AG04449 (cell line): ENCODE results near the gene FNBP1.
A peak's percentile ranks its signal among the peaks of the same experiment; 100 is the strongest.

Experiments
- CTCF ChIA-PET: fragments of 350-600 bp; formaldehyde crosslinking; extraction: SDS; loops from one replicate; lab custom pipeline; 2021; ENCODE audit warnings: antibody characterized with exemption; lab: Yijun Ruan, JAX
- POLR2A ChIA-PET: fragments of 400-600, 350-600 bp; formaldehyde crosslinking; extraction: SDS; loops from one replicate; lab custom pipeline; 2020; ENCODE audit warnings: antibody characterized with exemption, inconsistent platforms; lab: Yijun Ruan, JAX
- DNase-seq: peaks from one replicate; pipeline ENCODE4 v3.0.0-alpha.2; 2010; ENCODE audit warnings: low read depth, low spot score
- H3K4me3 ChIP-seq: 2 replicates; pipeline ENCODE4 v1.5.1; 2011; ENCODE audit warnings: low read depth, mild to moderate bottlenecking, control low read depth, low read length
- TF ChIP-seq, protein P1 (sequence below): IDR thresholded peaks from one replicate; pipeline ENCODE4 v1.5.1; 2011; ENCODE audit warnings: mild to moderate bottlenecking, moderate library complexity, low read length, control low read depth, inconsistent platforms; ENCODE audit not compliant: insufficient read depth; ENCODE audit errors: missing control alignments

The FNBP1 gene

DNA sequence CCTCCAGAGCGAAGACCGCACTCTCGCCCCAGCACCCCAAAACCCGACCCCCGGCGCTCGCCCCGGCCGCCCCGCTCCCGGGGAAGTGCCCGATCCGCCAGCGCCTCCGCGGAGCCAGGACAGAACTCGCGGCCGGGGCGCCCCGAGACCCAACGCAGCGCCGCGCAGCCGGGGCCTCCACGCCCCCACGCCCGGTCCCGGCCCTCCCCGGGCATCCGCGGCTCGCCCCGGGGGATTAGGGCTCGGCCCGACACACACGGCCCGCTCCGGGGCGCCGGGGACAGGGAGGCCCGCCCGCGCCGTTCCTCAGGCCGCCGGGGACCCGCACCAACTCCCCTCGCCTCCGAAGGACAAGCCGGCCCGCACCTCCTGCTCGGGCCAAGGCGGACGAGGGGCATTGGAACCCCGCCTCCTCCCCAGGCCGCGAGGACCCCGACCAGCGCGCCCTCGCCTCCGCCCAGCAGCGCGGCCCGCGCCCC, 544 bp downstream of the FNBP1 start:
- TF ChIP-seq, protein P1, sequence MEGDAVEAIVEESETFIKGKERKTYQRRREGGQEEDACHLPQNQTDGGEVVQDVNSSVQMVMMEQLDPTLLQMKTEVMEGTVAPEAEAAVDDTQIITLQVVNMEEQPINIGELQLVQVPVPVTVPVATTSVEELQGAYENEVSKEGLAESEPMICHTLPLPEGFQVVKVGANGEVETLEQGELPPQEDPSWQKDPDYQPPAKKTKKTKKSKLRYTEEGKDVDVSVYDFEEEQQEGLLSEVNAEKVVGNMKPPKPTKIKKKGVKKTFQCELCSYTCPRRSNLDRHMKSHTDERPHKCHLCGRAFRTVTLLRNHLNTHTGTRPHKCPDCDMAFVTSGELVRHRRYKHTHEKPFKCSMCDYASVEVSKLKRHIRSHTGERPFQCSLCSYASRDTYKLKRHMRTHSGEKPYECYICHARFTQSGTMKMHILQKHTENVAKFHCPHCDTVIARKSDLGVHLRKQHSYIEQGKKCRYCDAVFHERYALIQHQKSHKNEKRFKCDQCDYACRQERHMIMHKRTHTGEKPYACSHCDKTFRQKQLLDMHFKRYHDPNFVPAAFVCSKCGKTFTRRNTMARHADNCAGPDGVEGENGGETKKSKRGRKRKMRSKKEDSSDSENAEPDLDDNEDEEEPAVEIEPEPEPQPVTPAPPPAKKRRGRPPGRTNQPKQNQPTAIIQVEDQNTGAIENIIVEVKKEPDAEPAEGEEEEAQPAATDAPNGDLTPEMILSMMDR = no peak
- peak overlapping the region; percentile 77 for H3K4me3 ChIP-seq
- DNase-seq = no peak
- ChIA-PET POLR2A (interaction anchor here (0.5 to 2.0 kb wide), 5 partner anchors 8 to 157 kb away, joined by 3 to 9 read pairs (median 3); no protein-coding TSS in a partner anchor), CTCF (interaction anchor here (0.6 to 4.9 kb wide), 6 partner anchors 10 to 156 kb away, joined by 3 to 44 read pairs (median 3); partner anchors contain the start of gene GPR107)

DNA sequence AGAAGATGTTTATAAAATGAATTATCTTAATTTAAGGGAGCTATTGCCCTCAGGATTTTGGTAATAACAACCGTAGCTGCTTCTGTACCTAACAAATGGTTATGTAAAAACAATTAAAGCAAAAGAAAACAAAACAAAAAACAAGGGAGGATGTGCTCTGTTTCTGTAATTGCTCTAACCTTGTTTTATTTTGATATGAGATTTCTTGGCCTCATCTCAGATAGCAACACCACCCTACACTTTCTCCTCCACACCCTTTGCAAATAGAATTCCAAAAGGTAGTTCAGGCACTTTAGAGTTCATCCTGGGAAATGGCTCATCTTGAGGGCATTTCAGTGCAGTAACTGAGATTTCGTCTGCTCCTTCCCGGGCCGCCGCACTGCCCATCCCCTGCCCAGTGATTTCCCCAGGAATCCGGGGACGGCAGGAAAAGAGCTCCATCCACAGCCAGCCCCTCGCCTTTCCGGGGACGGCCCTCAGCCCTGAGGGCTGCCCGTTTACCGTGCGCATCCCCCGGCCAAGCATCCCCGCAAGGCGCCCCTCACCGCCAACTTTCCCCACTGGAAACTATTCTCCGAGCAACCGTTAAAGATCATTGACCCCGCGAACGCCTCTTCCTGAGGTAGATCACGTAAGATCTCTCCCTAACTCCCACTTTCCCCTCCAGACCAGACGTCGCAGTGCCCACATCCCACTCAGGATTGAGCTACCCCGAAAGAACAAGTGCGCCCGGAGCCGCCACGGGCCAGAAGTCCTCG, 1.2 kb downstream of the FNBP1 start:
- TF ChIP-seq, protein P1 = no peak
- peak overlapping the region; percentile 77 for H3K4me3 ChIP-seq
- ChIA-PET POLR2A (interaction anchor here (0.5 to 2.0 kb wide), 4 partner anchors 50 to 157 kb away, joined by 3 to 9 read pairs (median 4); no protein-coding TSS in a partner anchor), CTCF (interaction anchor here (0.9 to 4.9 kb wide), 5 partner anchors 9 to 155 kb away, joined by 3 to 44 read pairs (median 3); partner anchors contain the start of gene GPR107)
- DNase-seq = no peak

DNA sequence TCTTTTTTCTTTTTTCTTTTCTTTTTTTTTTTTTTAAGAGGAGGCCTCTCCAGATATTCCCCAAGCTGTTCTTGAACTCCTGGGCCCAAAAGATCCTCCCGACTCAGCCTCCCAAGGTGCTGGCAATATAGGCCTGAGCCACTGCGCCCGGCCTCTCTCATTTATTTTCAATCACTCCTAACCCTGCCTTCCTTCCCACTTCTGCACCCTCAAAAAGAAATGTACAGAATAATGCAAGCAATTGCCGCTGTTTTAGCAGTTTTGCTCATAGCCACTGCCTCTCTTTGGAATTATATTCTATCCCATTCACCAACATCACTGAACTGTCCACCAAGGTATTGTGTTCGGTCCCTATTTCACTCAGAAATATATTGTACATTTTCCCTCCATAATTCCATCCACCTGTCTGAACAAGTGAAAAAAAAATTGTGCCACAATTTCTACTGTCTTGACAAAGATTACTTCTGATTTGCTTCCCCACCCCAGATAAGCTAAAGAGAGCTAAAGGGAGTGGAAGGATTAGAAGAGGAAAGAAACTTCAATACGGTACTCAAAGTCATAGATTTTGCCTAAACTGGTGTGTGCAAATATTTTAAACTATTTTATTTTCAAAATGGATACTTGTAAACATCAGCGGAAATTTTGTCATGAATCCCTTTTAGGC, 1.9 kb downstream of the FNBP1 start:
- CTCF ChIA-PET = interaction anchor here (1.4 to 4.9 kb wide), 3 partner anchors 9 to 154 kb away, joined by 3 to 44 read pairs (median 3); no protein-coding TSS in a partner anchor
- TF ChIP-seq, protein P1 = no peak

DNA sequence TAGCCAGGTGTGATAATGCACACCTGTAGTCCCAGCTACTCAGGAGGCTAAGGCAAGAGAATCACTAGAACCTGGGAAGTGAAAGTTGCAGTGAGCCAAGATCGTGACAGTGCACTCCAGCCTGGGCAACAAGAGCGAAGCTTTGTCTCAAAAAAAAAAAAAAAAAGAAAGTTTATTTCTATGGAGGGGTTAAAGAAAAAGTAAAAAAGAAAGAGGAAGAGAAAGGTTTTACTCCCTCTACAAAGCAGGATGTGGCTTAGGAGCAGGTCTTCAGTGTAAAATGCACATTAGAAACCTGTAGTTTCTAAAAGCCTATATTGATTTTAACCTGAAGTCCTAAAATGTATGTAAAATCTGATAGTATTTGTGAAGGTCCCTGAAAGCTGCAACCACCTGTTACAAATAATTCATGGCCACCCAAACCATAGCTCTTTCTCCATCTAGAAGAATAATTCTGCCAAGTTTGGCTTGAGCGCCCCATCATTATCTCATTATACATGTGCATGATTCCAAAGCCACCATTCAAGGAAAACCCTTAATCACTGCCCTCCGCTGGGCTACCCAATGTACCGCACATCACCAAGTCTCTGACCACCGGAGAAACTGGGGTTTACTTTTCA, 3.4 kb downstream of the FNBP1 start:
- DNase-seq = no peak
- no peak overlapping the region for H3K4me3 ChIP-seq
- ChIA-PET CTCF (interaction anchor here (1.0 to 4.9 kb wide), 3 partner anchors 14 to 153 kb away, joined by 3 to 44 read pairs (median 4); no protein-coding TSS in a partner anchor), POLR2A (no interaction called here)
- TF ChIP-seq, protein P1 = peak; percentile 4

More for the DNA sequence above, 1.9 kb downstream of the FNBP1 start:
- no peak for DNase-seq
- peak overlapping the region; percentile 77 for H3K4me3 ChIP-seq
- POLR2A ChIA-PET = interaction anchor here (0.9 to 2.0 kb wide), 2 partner anchors 49 to 156 kb away, joined by 4 to 9 read pairs; no protein-coding TSS in a partner anchor

DNA sequence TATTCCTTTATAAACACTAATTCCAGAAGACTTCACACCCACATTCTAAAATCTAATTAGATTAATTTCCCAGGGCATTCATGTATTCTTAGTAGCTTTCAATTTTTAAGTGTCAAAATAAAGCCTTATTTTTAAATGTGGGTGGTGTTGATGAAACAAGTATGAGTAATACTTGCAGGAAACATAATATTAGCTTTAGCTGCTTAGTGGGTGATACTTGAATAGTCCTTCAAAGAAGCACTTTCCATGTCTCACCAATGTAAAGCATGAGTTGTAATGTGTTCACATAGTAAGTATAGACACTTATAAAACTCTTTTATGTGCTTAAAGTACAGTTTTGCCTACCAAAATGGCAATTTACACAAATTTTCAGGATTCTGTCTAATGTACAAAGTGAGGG, 6.9 kb downstream of the FNBP1 start:
- no peak for DNase-seq
- CTCF ChIA-PET = interaction anchor here (0.8 to 1.2 kb wide), 2 partner anchors 19 to 151 kb away, joined by 3 read pairs; no protein-coding TSS in a partner anchor
- no peak overlapping the region for H3K4me3 ChIP-seq
- TF ChIP-seq, protein P1 = no peak
- POLR2A ChIA-PET = interaction anchor here (0.7 kb wide), 1 partner anchor 212 kb away, joined by 3 read pairs; no protein-coding TSS in a partner anchor
